Measurements from ENCODE around the gene SHISAL1. TPM values are rescaled to one million over a fixed set of nuclear protein-coding genes. Genes with fewer than 3 reads are reported as not detected.

The SHISAL1 gene
- total and polyA plus RNA-seq, 2 experiments from 2014 or later: 0.58 to 2.2 TPM

DNA sequence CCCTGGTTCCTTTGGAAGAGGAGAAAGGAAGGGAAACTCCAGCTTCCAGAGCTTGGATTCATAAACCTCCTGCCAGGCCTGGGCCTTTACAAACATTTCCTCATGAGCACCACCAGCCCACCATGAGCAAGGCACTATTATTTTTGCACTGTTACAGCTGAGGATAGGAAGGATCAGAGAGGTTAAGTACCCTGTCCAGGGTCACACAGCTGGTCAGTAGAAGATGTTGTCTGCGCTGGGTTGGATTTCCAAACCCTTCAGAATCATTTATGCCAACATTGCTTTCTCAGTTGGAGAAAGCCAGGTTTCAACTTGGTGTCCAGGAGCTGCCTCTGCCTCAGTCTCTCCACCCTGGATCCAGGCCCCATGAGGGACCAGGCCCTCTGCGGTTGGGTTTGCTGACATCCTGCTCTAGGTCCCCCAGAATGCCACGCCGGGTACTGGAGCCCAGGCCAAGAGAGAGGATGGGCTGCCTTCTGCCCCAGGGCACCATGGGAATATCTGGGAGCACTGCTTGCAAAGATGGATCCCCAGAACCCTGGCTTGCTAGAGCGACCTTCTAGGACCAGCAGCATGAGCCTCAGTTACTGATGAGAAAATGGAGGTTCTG is 29.7 kb upstream of the SHISAL1 start:
- Histone ChIP-seq H3F3A (ENCODE audit: insufficient read depth) (no peaks in the 10 kb centered on the region), H3K9ac (no peak overlapping the region), H3K4me1 (ENCODE audit: insufficient read depth) (peaks cover 9% of the 10 kb centered on the region), H3K36me3 (ENCODE audit: low read depth) (no peaks in the 10 kb centered on the region), H3K27me3 (replicated peaks; ENCODE audit: insufficient read depth) (no peaks in the 10 kb centered on the region; the same call in 1 of the 2 replicates), H3K4me3 (no peak overlapping the region), H2AFZ (no peak overlapping the region), H3K4me2 (ENCODE audit: unreplicated experiment) (no peak overlapping the region), H3K9me3 (ENCODE audit: low read depth) (no peaks in the 10 kb centered on the region), H3K27ac (no peak overlapping the region), H3K9me2 (ENCODE audit: insufficient read depth) (no peaks in the 10 kb centered on the region), H4K20me1 (ENCODE audit: insufficient read depth) (no peaks in the 10 kb centered on the region), H3K79me2 (ENCODE audit: insufficient read depth) (no peaks in the 10 kb centered on the region)
- DNase-seq: no peak
- in situ Hi-C loops (cut with MboI): no loop called here
- 90 to 91% methylated on average over 5 of the region's 5 CpGs for WGBS, 2 experiments (ENCODE audit: low coverage in 1 of 2, low lambda C conversion rate in 2 of 2, missing lambda C conversion rate in 2 of 2)
- no peak for TF ChIP-seq EZH2 (IDR thresholded peaks at IDR 0.05; ENCODE audit: insufficient read depth, poor library complexity, severe bottlenecking)
- no peak for TF ChIP-seq EZH2phosphoT487 (IDR thresholded peaks at IDR 0.05; ENCODE audit: insufficient read depth, low read depth)

DNA sequence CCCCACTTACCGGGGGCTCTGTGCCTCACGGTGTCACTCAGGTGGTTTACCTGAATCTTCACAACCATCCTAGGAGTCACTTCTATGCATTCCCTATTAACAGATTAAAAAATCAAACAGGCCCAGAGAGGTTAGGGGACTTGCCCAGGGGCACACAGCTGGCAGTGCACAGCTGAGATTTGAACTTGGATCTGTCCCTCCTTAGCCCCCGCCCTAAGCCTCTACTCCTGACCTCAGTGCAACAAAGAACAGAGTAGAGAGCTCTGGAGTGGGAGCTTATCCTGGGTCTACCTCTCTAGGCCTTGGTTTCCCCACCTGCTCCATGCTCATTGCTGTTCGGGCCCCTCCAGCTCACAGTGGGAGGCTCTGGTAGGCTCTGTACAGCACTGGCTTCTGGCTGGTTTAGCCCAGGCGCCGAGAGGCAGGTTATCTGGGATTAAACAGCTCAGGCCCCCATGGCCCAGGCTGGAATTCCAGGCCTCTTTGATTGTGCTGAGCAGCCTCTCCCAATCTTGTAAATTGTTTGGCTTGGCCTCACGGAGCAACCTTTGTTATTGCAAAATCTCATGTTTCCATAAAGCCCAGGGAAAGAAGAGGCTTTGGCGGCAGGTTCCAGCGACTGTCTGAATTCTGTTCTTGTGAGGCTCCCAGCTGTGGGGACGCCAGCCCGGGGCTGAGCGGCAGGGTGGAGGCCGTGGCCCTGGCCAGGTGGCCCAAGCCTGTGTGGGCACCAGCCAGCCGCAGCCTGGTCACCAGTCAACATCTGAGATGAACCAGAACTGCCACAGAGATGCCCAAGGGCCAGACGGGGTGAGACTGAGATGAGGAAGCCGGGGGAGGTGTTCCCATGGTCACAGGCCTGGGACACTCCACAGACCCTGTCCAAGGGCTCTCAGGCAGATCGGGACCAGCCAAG is 28.9 kb upstream of the SHISAL1 start:
- Histone ChIP-seq H4K20me1 (ENCODE audit: insufficient read depth) (no peaks in the 10 kb centered on the region), H3K9me2 (ENCODE audit: insufficient read depth) (no peaks in the 10 kb centered on the region), H3K36me3 (ENCODE audit: low read depth) (no peaks in the 10 kb centered on the region), H3K4me1 (ENCODE audit: insufficient read depth) (peaks cover 9% of the 10 kb centered on the region), H3K4me2 (ENCODE audit: unreplicated experiment) (no peak overlapping the region), H2AFZ (no peak overlapping the region), H3K27me3 (replicated peaks; ENCODE audit: insufficient read depth) (no peaks in the 10 kb centered on the region; the same call in 1 of the 2 replicates), H3K27ac (no peak overlapping the region), H3K9ac (no peak overlapping the region), H3F3A (ENCODE audit: insufficient read depth) (0 out of 2 replicates have a peak, but pooled peaks cover 7% of the 10 kb centered on the region), H3K4me3 (no peak overlapping the region), H3K79me2 (ENCODE audit: insufficient read depth) (no peaks in the 10 kb centered on the region), H3K9me3 (ENCODE audit: low read depth) (no peaks in the 10 kb centered on the region)
- 44 to 46% methylated on average over 17 of the region's 17 CpGs for WGBS, 2 experiments (ENCODE audit: low coverage in 1 of 2, low lambda C conversion rate in 2 of 2, missing lambda C conversion rate in 2 of 2)
- in situ Hi-C loops (cut with MboI): no loop called here
- peak; percentile 42 for DNase-seq
- TF ChIP-seq EZH2 (IDR thresholded peaks at IDR 0.05; ENCODE audit: insufficient read depth, poor library complexity, severe bottlenecking) (no peak), EZH2phosphoT487 (IDR thresholded peaks at IDR 0.05; ENCODE audit: insufficient read depth, low read depth) (no peak)

DNA sequence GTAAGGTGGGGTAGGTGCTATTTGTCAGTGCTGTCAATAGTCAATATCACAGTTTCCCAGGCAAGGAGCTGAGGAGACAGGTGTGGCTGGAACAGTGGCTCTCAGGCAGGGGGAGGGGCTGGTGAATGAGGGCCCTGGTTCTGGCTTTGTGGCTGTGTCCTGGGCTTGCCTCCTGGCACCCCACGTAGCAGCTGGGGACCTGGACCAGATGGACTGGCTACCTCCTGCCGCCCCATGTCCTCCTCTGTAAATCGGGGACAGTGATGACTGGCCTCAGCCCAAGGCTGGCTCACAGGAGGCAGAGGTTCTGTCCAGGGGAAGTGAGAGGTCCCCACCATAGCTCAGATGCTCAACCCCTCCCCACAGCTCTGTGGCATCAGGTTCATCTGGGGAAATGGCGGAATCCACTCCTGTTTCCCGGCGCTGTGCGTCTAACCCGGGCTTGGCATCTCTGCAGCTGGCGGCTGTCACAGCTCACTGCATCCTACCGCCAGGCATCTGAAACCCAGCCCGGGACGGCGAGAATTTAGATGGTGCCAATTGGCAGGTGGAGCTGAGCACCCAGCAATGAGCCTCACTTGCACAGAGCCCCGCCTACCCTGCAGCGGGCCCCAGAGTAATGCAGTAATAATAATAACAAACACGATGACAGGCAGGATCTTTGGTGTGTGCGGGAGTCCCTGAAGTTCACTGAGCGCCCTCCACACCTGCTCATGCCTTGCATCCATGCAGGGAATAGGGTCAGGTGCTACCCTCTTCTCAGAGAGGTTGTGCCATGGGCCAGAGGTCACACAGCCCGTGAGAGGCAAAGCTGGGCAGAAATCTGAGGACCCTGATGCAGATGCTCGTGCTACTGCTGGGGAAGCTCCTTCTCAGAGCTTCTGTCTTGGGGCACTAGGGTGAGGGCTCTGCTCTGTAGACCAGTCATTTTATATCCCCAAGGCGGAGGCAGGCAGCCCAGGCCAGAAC is 27.8 kb upstream of the SHISAL1 start:
- Histone ChIP-seq H3K9me2 (ENCODE audit: insufficient read depth) (no peaks in the 10 kb centered on the region), H2AFZ (no peak overlapping the region), H3K9me3 (ENCODE audit: low read depth) (no peaks in the 10 kb centered on the region), H3K36me3 (ENCODE audit: low read depth) (no peaks in the 10 kb centered on the region), H4K20me1 (ENCODE audit: insufficient read depth) (no peaks in the 10 kb centered on the region), H3K4me2 (ENCODE audit: unreplicated experiment) (no peak overlapping the region), H3K27me3 (replicated peaks; ENCODE audit: insufficient read depth) (no peaks in the 10 kb centered on the region; the same call in 1 of the 2 replicates), H3K9ac (no peak overlapping the region), H3K4me3 (no peak overlapping the region), H3K4me1 (ENCODE audit: insufficient read depth) (peaks cover 9% of the 10 kb centered on the region), H3F3A (ENCODE audit: insufficient read depth) (0 out of 2 replicates have a peak, but pooled peaks cover 8% of the 10 kb centered on the region), H3K79me2 (ENCODE audit: insufficient read depth) (no peaks in the 10 kb centered on the region), H3K27ac (no peak overlapping the region)
- whole genome bisulfite sequencing, 2 experiments (ENCODE audit: low coverage in 1 of 2, low lambda C conversion rate in 2 of 2, missing lambda C conversion rate in 2 of 2): 61 to 63% methylated on average over 21 of the region's 21 CpGs
- in situ Hi-C loops (cut with MboI): no loop called here
- no peak for TF ChIP-seq EZH2phosphoT487 (IDR thresholded peaks at IDR 0.05; ENCODE audit: insufficient read depth, low read depth)
- no peak for TF ChIP-seq EZH2 (IDR thresholded peaks at IDR 0.05; ENCODE audit: insufficient read depth, poor library complexity, severe bottlenecking)
- no peak for DNase-seq

DNA sequence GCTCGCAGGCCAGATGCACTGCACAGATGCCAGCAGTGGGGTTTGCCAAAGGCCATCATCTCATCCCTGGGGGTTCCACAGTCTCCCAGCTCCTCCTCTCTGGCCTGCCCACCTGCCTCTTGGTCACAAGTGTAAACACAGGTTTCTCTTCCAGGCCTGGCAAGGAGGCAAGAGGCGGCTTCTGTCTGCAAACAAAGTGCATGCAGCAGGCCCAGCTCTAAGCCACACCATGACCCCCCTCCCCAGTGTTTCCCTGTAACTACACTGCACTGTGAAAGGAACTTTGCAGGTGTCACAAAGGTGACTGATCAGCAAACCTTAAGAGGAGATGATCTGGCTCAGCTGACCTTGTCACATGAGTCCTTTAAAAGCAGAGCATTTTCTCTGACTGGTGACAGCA is 26.2 kb upstream of the SHISAL1 start:
- no peak for TF ChIP-seq EZH2 (IDR thresholded peaks at IDR 0.05; ENCODE audit: insufficient read depth, poor library complexity, severe bottlenecking)
- no peak for TF ChIP-seq EZH2phosphoT487 (IDR thresholded peaks at IDR 0.05; ENCODE audit: insufficient read depth, low read depth)
- H3K4me3 ChIP-seq: no peak overlapping the region
- no peak overlapping the region for H3K9ac ChIP-seq
- no peaks in the 10 kb centered on the region for H3K9me3 ChIP-seq (ENCODE audit: low read depth)
- no peaks in the 10 kb centered on the region for H3K36me3 ChIP-seq (ENCODE audit: low read depth)
- no peak for DNase-seq
- no peak overlapping the region for H2AFZ ChIP-seq
- no peaks in the 10 kb centered on the region for H4K20me1 ChIP-seq (ENCODE audit: insufficient read depth)
- H3K4me1 ChIP-seq (ENCODE audit: insufficient read depth): peaks cover 9% of the 10 kb centered on the region
- in situ Hi-C loops (cut with MboI): no loop called here
- no peaks in the 10 kb centered on the region for H3K79me2 ChIP-seq (ENCODE audit: insufficient read depth)
- no peak overlapping the region for H3K27ac ChIP-seq
- WGBS, 2 experiments (ENCODE audit: low coverage in 1 of 2, low lambda C conversion rate in 2 of 2, missing lambda C conversion rate in 2 of 2): 88 to 92% methylated on average over 2 of the region's 2 CpGs
- H3F3A ChIP-seq (ENCODE audit: insufficient read depth): peaks cover 8% of the 10 kb centered on the region; the same call in 1 of the 2 replicates
- no peak overlapping the region for H3K4me2 ChIP-seq (ENCODE audit: unreplicated experiment)
- H3K9me2 ChIP-seq (ENCODE audit: insufficient read depth): no peaks in the 10 kb centered on the region
- H3K27me3 ChIP-seq (replicated peaks; ENCODE audit: insufficient read depth): no peaks in the 10 kb centered on the region; the same call in 1 of the 2 replicates
